Neural cell (in vitro differentiated cells): ENCODE data around the gene IGFL2. TPM values are rescaled to one million over a fixed set of nuclear protein-coding genes. Genes with fewer than 3 reads are reported as not detected.

Source experiments
- H2AFZ ChIP-seq: fragments of 200-600, 300-800 bp; sonication (generic), shearing (Covaris generic); 2 replicates; pipeline ENCODE4 v1.6.0; 2014; ENCODE audit warnings: low read depth, mild to moderate bottlenecking, antibody characterized with exemption, low read length, moderate library complexity
- H3F3A ChIP-seq: fragments of 200-600 bp; shearing (Covaris generic); 2 replicates; pipeline ENCODE4 v1.6.1; 2016; ENCODE audit warnings: mild to moderate bottlenecking, moderate library complexity, mixed read lengths, antibody characterized with exemption, low read length; ENCODE audit not compliant: insufficient read depth, poor library complexity, severe bottlenecking
- H3K27ac ChIP-seq: fragments of 200-600, 300-800 bp; sonication (generic), shearing (Covaris generic); 2 replicates; pipeline ENCODE4 v1.5.1; 2014; ENCODE audit warnings: mild to moderate bottlenecking, low read length, moderate library complexity
- H3K27me3 ChIP-seq: fragments of 300-800, 200-600 bp; sonication (generic), shearing (Covaris generic); 2 replicates; pipeline ENCODE4 v1.6.0; 2014; ENCODE audit warnings: mild to moderate bottlenecking, low read depth, low read length, moderate library complexity; ENCODE audit not compliant: insufficient read depth
- H3K36me3 ChIP-seq: fragments of 300-800, 200-600 bp; sonication (generic), shearing (Covaris generic); 2 replicates; pipeline ENCODE4 v1.5.1; 2014; ENCODE audit warnings: mild to moderate bottlenecking, antibody characterized with exemption, low read length, moderate library complexity; ENCODE audit not compliant: insufficient read depth
- H3K4me2 ChIP-seq: fragments of 300-800, 200-600 bp; sonication (generic), shearing (Covaris generic); 2 replicates; pipeline ENCODE4 v1.6.0; 2014; ENCODE audit warnings: mild to moderate bottlenecking, low read length
- H3K4me3 ChIP-seq: fragments of 300-800, 200-600 bp; sonication (generic), shearing (Covaris generic); 2 replicates; pipeline ENCODE4 v1.5.1; 2014; ENCODE audit warnings: mild to moderate bottlenecking, low read length, moderate library complexity
- H3K79me2 ChIP-seq: fragments of 200-600 bp; shearing (Covaris generic); replicated peaks from 2 replicates; pipeline ENCODE4 v1.6.0; 2014; ENCODE audit warnings: mild to moderate bottlenecking, low read length, moderate library complexity; ENCODE audit not compliant: insufficient read depth
- H3K9ac ChIP-seq: fragments of 300-800, 200-600 bp; sonication (generic), shearing (Covaris generic); 2 replicates; pipeline ENCODE4 v1.6.1; 2016; ENCODE audit warnings: mild to moderate bottlenecking, low read length, mixed read lengths
- H3K9me2 ChIP-seq: fragments of 200-600 bp; shearing (Covaris generic); 2 replicates; pipeline ENCODE4 v1.6.1; 2016; ENCODE audit warnings: mild to moderate bottlenecking, low read length, mixed read lengths; ENCODE audit not compliant: insufficient read depth
- H3K9me3 ChIP-seq: fragments of 200-600, 300-800 bp; sonication (generic), shearing (Covaris generic); 2 replicates; pipeline ENCODE4 v1.6.1; 2016; ENCODE audit warnings: mild to moderate bottlenecking, mixed run types, low read length, moderate library complexity, mixed read lengths
- H4K20me1 ChIP-seq: fragments of 200-600 bp; shearing (Covaris generic); 2 replicates; pipeline ENCODE4 v1.6.1; 2016; ENCODE audit warnings: mild to moderate bottlenecking, mixed run types; ENCODE audit not compliant: insufficient read depth
- EP300 ChIP-seq: fragments of 450-650 bp; conservative IDR thresholded peaks from 2 replicates; pipeline ENCODE4 v1.6.1; 2014; ENCODE audit warnings: antibody characterized with exemption, mild to moderate bottlenecking, moderate library complexity; ENCODE audit not compliant: poor library complexity, severe bottlenecking
- EZH2 ChIP-seq: fragments of 200-600, 300-800 bp; shearing (Covaris generic), sonication (generic); IDR thresholded peaks from 2 replicates; pipeline ENCODE4 v1.6.1; 2014; ENCODE audit warnings: antibody characterized with exemption, low read length, borderline replicate concordance, mild to moderate bottlenecking; ENCODE audit not compliant: insufficient read depth, poor library complexity, severe bottlenecking
- MXI1 ChIP-seq: fragments of 450-650 bp; conservative IDR thresholded peaks from 2 replicates; pipeline ENCODE4 v1.6.1; 2014; ENCODE audit warnings: antibody characterized with exemption, mild to moderate bottlenecking; ENCODE audit not compliant: poor library complexity, severe bottlenecking
- POLR2AphosphoS5 ChIP-seq: IDR thresholded peaks from 2 replicates; pipeline ENCODE4 v1.6.1; 2012
- RAD21 ChIP-seq: fragments of 450-650 bp; conservative IDR thresholded peaks from 2 replicates; pipeline ENCODE4 v1.6.1; 2014; ENCODE audit warnings: antibody characterized with exemption, mild to moderate bottlenecking, moderate library complexity
- SMC3 ChIP-seq: fragments of 450-650 bp; conservative IDR thresholded peaks from 2 replicates; pipeline ENCODE4 v1.6.1; 2014; ENCODE audit warnings: antibody characterized with exemption, mild to moderate bottlenecking, moderate library complexity; ENCODE audit not compliant: poor library complexity
- TAF1 ChIP-seq: IDR thresholded peaks from 2 replicates; pipeline ENCODE4 v1.6.1; 2012; ENCODE audit warnings: low read depth
- polyA plus RNA-seq: library from polyadenylated mRNA; depleted of rRNA; stranded (reverse); fragments of >200 nt; gene quantifications from 2 replicates; pipeline ENCODE4 v1.2.3, GENCODE V29; 2014
- TF ChIP-seq, protein P1 (sequence below): fragments of 450-650 bp; IDR thresholded peaks from 2 replicates; pipeline ENCODE4 v1.5.1; 2014; ENCODE audit warnings: antibody characterized with exemption, mild to moderate bottlenecking, moderate library complexity; ENCODE audit not compliant: poor library complexity, severe bottlenecking
- TF ChIP-seq, protein P2 (sequence below): IDR thresholded peaks from 2 replicates; pipeline ENCODE4 v1.6.1; 2012; ENCODE audit warnings: borderline replicate concordance

IGFL2 gene
- polyA plus RNA-seq, 1 donor from 2014 or later = not detected

DNA sequence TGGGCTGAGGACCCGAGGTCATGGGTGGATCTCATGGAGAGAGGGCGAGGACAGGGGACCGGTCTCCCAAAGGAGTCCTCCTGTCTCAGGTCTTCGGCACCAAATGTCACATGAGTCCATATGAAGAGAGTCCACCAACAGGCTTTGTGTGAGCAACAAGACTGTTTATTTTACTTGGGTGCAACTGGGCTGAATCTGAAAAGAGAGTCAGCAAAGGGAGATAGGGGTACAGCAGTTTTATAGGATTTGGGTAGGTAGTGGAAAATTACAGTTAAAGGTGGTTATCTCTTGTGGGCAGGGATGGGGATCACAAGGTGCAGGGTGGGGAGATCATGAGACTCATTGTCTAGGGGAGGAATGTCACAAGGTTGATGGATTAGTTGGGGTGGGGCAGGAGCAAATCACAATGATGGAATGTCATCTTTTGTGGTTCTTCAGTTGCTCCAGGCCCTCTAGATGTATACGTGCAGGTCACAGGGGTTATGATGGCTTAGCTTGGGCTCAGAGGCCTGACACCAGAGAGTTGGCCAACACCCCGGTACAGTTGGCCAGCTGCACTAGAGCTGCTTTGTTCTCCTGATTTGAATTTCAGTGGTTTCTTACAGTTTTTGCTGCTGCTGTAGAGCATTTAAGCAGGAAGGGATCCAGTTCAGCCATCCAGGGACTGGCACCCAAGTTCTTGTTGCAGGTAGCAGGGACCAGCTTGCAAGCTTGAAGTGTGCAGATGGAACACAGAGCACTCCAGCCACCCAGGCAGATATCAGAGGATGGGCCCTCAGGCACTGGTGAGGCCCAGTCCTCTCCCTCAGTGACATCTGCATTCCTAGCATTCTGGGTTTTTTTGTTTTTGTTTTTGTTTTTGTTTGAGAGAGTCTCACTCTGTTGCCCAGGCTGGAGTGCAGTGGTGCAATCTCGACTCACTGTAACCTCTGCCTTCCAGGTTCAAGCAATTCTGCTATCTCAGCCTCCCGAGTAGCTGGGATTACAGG, 55.1 kb downstream of the IGFL2 start:
- no peaks in the 10 kb centered on the region for H3K36me3 ChIP-seq
- no peak overlapping the region for H3K4me2 ChIP-seq
- no peaks in the 10 kb centered on the region for H3K27me3 ChIP-seq
- no peaks in the 10 kb centered on the region for H3K9me3 ChIP-seq
- no peak overlapping the region for H2AFZ ChIP-seq
- H3F3A ChIP-seq = no peaks in the 10 kb centered on the region
- TF ChIP-seq SMC3 (no peak), MXI1 (no peak), EP300 (no peak), RAD21 (no peak), EZH2 (no peak), TAF1 (no peak), POLR2AphosphoS5 (no peak)
- TF ChIP-seq, protein P1, sequence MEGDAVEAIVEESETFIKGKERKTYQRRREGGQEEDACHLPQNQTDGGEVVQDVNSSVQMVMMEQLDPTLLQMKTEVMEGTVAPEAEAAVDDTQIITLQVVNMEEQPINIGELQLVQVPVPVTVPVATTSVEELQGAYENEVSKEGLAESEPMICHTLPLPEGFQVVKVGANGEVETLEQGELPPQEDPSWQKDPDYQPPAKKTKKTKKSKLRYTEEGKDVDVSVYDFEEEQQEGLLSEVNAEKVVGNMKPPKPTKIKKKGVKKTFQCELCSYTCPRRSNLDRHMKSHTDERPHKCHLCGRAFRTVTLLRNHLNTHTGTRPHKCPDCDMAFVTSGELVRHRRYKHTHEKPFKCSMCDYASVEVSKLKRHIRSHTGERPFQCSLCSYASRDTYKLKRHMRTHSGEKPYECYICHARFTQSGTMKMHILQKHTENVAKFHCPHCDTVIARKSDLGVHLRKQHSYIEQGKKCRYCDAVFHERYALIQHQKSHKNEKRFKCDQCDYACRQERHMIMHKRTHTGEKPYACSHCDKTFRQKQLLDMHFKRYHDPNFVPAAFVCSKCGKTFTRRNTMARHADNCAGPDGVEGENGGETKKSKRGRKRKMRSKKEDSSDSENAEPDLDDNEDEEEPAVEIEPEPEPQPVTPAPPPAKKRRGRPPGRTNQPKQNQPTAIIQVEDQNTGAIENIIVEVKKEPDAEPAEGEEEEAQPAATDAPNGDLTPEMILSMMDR = no peak
- TF ChIP-seq, protein P2, sequence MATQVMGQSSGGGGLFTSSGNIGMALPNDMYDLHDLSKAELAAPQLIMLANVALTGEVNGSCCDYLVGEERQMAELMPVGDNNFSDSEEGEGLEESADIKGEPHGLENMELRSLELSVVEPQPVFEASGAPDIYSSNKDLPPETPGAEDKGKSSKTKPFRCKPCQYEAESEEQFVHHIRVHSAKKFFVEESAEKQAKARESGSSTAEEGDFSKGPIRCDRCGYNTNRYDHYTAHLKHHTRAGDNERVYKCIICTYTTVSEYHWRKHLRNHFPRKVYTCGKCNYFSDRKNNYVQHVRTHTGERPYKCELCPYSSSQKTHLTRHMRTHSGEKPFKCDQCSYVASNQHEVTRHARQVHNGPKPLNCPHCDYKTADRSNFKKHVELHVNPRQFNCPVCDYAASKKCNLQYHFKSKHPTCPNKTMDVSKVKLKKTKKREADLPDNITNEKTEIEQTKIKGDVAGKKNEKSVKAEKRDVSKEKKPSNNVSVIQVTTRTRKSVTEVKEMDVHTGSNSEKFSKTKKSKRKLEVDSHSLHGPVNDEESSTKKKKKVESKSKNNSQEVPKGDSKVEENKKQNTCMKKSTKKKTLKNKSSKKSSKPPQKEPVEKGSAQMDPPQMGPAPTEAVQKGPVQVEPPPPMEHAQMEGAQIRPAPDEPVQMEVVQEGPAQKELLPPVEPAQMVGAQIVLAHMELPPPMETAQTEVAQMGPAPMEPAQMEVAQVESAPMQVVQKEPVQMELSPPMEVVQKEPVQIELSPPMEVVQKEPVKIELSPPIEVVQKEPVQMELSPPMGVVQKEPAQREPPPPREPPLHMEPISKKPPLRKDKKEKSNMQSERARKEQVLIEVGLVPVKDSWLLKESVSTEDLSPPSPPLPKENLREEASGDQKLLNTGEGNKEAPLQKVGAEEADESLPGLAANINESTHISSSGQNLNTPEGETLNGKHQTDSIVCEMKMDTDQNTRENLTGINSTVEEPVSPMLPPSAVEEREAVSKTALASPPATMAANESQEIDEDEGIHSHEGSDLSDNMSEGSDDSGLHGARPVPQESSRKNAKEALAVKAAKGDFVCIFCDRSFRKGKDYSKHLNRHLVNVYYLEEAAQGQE = no peak
- no peak overlapping the region for H3K4me3 ChIP-seq
- no peak overlapping the region for H3K9ac ChIP-seq
- H4K20me1 ChIP-seq = no peaks in the 10 kb centered on the region
- no peak overlapping the region for H3K27ac ChIP-seq
- no peaks in the 10 kb centered on the region for H3K79me2 ChIP-seq
- H3K9me2 ChIP-seq = no peaks in the 10 kb centered on the region

DNA sequence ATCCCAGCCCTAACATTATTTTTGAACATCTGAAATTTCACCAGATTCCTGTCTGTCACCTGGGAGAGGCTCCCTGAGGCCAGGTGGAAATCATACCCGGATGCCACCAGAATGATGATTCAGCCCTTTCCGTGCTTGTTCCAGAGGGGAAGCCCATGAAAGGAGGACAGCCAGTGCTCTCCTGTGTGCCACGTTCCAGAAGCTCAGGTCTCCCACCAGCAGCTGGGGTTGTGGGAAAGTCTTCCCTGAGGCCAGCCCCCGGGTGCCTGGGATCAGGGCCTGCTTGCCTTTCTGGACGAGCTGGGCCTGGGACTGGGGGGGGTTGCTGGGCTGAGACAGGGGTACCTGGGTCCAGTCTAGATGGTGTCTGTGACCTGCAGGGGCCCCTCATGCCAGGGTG, 56.0 kb downstream of the IGFL2 start:
- Histone ChIP-seq H3K9me2 (no peaks in the 10 kb centered on the region), H3K36me3 (no peaks in the 10 kb centered on the region), H2AFZ (no peak overlapping the region), H4K20me1 (no peaks in the 10 kb centered on the region), H3F3A (no peaks in the 10 kb centered on the region), H3K4me2 (no peak overlapping the region), H3K27me3 (no peaks in the 10 kb centered on the region), H3K4me3 (no peak overlapping the region), H3K79me2 (no peaks in the 10 kb centered on the region), H3K9me3 (no peaks in the 10 kb centered on the region), H3K27ac (no peak overlapping the region), H3K9ac (no peak overlapping the region)
- TF ChIP-seq EZH2 = no peak
- TF ChIP-seq, protein P1 = no peak
- TF ChIP-seq POLR2AphosphoS5 = no peak
- no peak for TF ChIP-seq SMC3
- TF ChIP-seq, protein P2 = no peak
- no peak for TF ChIP-seq RAD21
- no peak for TF ChIP-seq EP300
- TF ChIP-seq TAF1 = no peak
- TF ChIP-seq MXI1 = no peak
